IMR-90 (cell line): ENCODE data around the gene NWD2. TPM values are rescaled to one million over a fixed set of nuclear protein-coding genes. Genes with fewer than 3 reads are reported as not detected.

Experiments
- ATAC-seq: fragments of 200-7000 bp; cut with Tn5 transposase; 2 replicates; pipeline ENCODE4 v1.9.1; 2020; ENCODE audit warnings: low read depth, mild to moderate bottlenecking, moderate library complexity
- BruUV-seq: library from RNA; stranded (reverse); fragments of 400-500 nt; replicated peaks from 2 replicates; lab custom pipeline; 2021; lab: Mats Ljungman, UMichigan
- CTCF ChIA-PET: fragments of 300-600 bp; formaldehyde crosslinking; extraction: SDS; loops from one replicate; lab custom pipeline; 2021; ENCODE audit warnings: antibody characterized with exemption; lab: Yijun Ruan, JAX
- POLR2A ChIA-PET: fragments of 300-600 bp; sonication (Branson Sonifier 250); formaldehyde crosslinking; loops from one replicate; lab custom pipeline; 2022; ENCODE audit warnings: antibody characterized with exemption; ENCODE audit not compliant: unreplicated experiment; lab: Charles Lee
- DNase-seq: peaks from one replicate; pipeline ENCODE4 v3.0.0; 2013
- H2AFZ ChIP-seq: replicated peaks from 2 replicates; pipeline ENCODE3; 2013; ENCODE audit warnings: low read length, mild to moderate bottlenecking; ENCODE audit not compliant: poor library complexity
- H2AK5ac ChIP-seq: 2 replicates; pipeline ENCODE4 v1.6.1; 2013; ENCODE audit warnings: low read depth, low read length, inconsistent platforms
- H2AK9ac ChIP-seq: replicated peaks from 2 replicates; pipeline ENCODE3; 2013; ENCODE audit warnings: mild to moderate bottlenecking, low read depth, low read length, moderate library complexity; ENCODE audit not compliant: poor library complexity
- H2BK120ac ChIP-seq: 2 replicates; pipeline ENCODE4 v1.6.1; 2013; ENCODE audit warnings: low read depth, low read length, inconsistent platforms
- H2BK15ac ChIP-seq: 3 replicates; pipeline ENCODE4 v1.6.1; 2013; ENCODE audit warnings: low read depth, low read length, inconsistent platforms
- H2BK20ac ChIP-seq: 2 replicates; pipeline ENCODE4 v1.6.1; 2013; ENCODE audit warnings: low read depth, mild to moderate bottlenecking, inconsistent platforms, low read length, moderate library complexity
- H2BK5ac ChIP-seq: 2 replicates; pipeline ENCODE4 v1.6.1; 2013; ENCODE audit warnings: mild to moderate bottlenecking, low read depth, low read length, inconsistent platforms; ENCODE audit not compliant: poor library complexity, severe bottlenecking
- H3K14ac ChIP-seq: replicated peaks from 2 replicates; pipeline ENCODE4 v1.6.1; 2013; ENCODE audit warnings: low read depth, low read length, inconsistent platforms
- H3K18ac ChIP-seq: 2 replicates; pipeline ENCODE4 v1.6.1; 2013; ENCODE audit warnings: low read depth, low read length, control low read depth
- H3K23ac ChIP-seq: 2 replicates; pipeline ENCODE4 v1.6.1; 2013; ENCODE audit warnings: low read depth, low read length, inconsistent platforms
- H3K27ac ChIP-seq: 2 replicates; pipeline ENCODE4 v1.5.1; 2013; ENCODE audit warnings: mild to moderate bottlenecking, control low read depth, low read length; ENCODE audit not compliant: insufficient read depth
- H3K27me3 ChIP-seq: 2 replicates; pipeline ENCODE4 v1.6.1; 2013; ENCODE audit warnings: low read length; ENCODE audit not compliant: control insufficient read depth, insufficient read depth
- H3K36me3 ChIP-seq: 2 replicates; pipeline ENCODE4 v1.6.1; 2013; ENCODE audit warnings: low read length, mixed read lengths; ENCODE audit not compliant: control insufficient read depth, insufficient read depth
- H3K4ac ChIP-seq: 2 replicates; pipeline ENCODE4 v1.6.1; 2013; ENCODE audit warnings: low read depth, low read length, inconsistent platforms
- H3K4me1 ChIP-seq: 2 replicates; pipeline ENCODE4 v1.6.1; 2013; ENCODE audit warnings: low read length, mixed read lengths; ENCODE audit not compliant: control insufficient read depth, insufficient read depth
- H3K4me2 ChIP-seq: 2 replicates; pipeline ENCODE4 v1.6.1; 2013; ENCODE audit warnings: low read depth, mild to moderate bottlenecking, control low read depth, low read length, moderate library complexity
- H3K4me3 ChIP-seq: 2 replicates; pipeline ENCODE4 v1.5.1; 2013; ENCODE audit warnings: low read depth, mild to moderate bottlenecking, control low read depth, low read length, moderate library complexity; ENCODE audit not compliant: insufficient read depth
- H3K56ac ChIP-seq: 2 replicates; pipeline ENCODE4 v1.6.1; 2013; ENCODE audit warnings: low read length, inconsistent platforms; ENCODE audit not compliant: insufficient read depth; ENCODE audit errors: extremely low read depth
- H3K79me1 ChIP-seq, 2 experiments: 2 replicates each; pipeline ENCODE4 v1.6.1; 2013; ENCODE audit warnings: low read length in 2 of 2, inconsistent platforms in 1 of 2, low read depth in 1 of 2
- H3K9ac ChIP-seq: 2 replicates; pipeline ENCODE4 v1.6.1; 2013; ENCODE audit warnings: low read depth, low read length, control low read depth
- H3K9me1 ChIP-seq: 2 replicates; pipeline ENCODE4 v1.6.1; 2013; ENCODE audit warnings: low read length, inconsistent platforms; ENCODE audit not compliant: insufficient read depth
- H3K9me3 ChIP-seq: 2 replicates; pipeline ENCODE4 v1.6.1; 2013; ENCODE audit warnings: low read length; ENCODE audit not compliant: control insufficient read depth, insufficient read depth
- H4K20me1 ChIP-seq: 2 replicates; pipeline ENCODE4 v1.6.1; 2013; ENCODE audit warnings: low read length, inconsistent platforms; ENCODE audit not compliant: insufficient read depth
- H4K5ac ChIP-seq: 2 replicates; pipeline ENCODE4 v1.6.1; 2013; ENCODE audit warnings: mild to moderate bottlenecking, low read depth, low read length, control low read depth
- H4K8ac ChIP-seq, 2 experiments: 2 replicates each; pipeline ENCODE4 v1.6.1; 2013; ENCODE audit warnings: low read depth in 2 of 2, low read length in 2 of 2, control low read depth in 1 of 2, inconsistent platforms in 1 of 2
- H4K91ac ChIP-seq: 2 replicates; pipeline ENCODE4 v1.6.1; 2013; ENCODE audit warnings: low read depth, low read length, inconsistent platforms; ENCODE audit not compliant: insufficient read depth
- SMC3 ChIP-seq: fragments of 150-350 bp; IDR thresholded peaks from 2 replicates; pipeline ENCODE4 v1.6.1; 2016; ENCODE audit warnings: low read depth, mild to moderate bottlenecking, antibody characterized with exemption, low read length, moderate library complexity
- WGBS, 2 experiments: methylation state at CpG; one replicate each; pipeline versions ENCODE4 v1.1.5 to v1.1.7; 2013; ENCODE audit warnings: missing lambda C conversion rate in 2 of 2; ENCODE audit not compliant: insufficient read length in 1 of 2; ENCODE audit errors: extremely low coverage in 2 of 2; 5-methylcytosine and 5-hydroxymethylcytosine counted together
- dilution Hi-C: fragments of 300-500 bp; cut with HindIII; formaldehyde crosslinking; loops from one replicate; pipeline ENCODE4 v1.14.3; 2018; ENCODE audit warnings: low sequenced_read_pairs; ENCODE audit not compliant: unreplicated experiment
- in situ Hi-C: fragments of 300-500 bp; cut with MboI; formaldehyde crosslinking; loops from 3 replicates; pipeline ENCODE4 v1.14.3; 2019; ENCODE audit warnings: low sequenced_read_pairs, inconsistent platforms, mixed read lengths
- intact Hi-C: fragments of 100-400 bp; cut with micrococcal nuclease; formaldehyde crosslinking; loops from 2 replicates; pipeline ENCODE4 v1.10.0; 2022
- polyA plus RNA-seq, 3 experiments: library from polyadenylated mRNA; depleted of rRNA; stranded (reverse); fragments of >200 nt; gene quantifications; 2 replicates each; pipeline ENCODE4 v1.2.3, GENCODE V29; 2012; ENCODE audit warnings: low replicate concordance in 1 of 3
- total RNA-seq: library from RNA; depleted of rRNA; stranded (reverse); fragments of >200 nt; gene quantifications from 2 replicates; pipeline ENCODE4 v1.2.3, GENCODE V29; 2012

NWD2 gene
- total and polyA plus RNA-seq, 2 of the 4 experiments (the other 2 are of a cell fraction): not detected

GRCh38 chr4:37467223-37467622 lies 222.7 kb downstream of the NWD2 start:
- ChIA-PET POLR2A (no interaction called here), CTCF (no interaction called here)
- Histone ChIP-seq H2BK5ac (no peak overlapping the region), H3K9me1 (no peaks in the 10 kb centered on the region), H4K8ac (no peak overlapping the region), H3K27me3 (no peaks in the 10 kb centered on the region), H3K18ac (no peak overlapping the region), H2AFZ (no peak overlapping the region), H3K27ac (no peak overlapping the region), H4K91ac (no peak overlapping the region), H3K79me1 (no peaks in the 10 kb centered on the region), H2AK5ac (no peak overlapping the region), H3K23ac (no peak overlapping the region), H2BK120ac (no peak overlapping the region), H3K56ac (no peak overlapping the region), H3K4ac (no peak overlapping the region), H4K5ac (no peak overlapping the region), H2AK9ac (no peak overlapping the region), H3K36me3 (no peaks in the 10 kb centered on the region), H2BK20ac (no peak overlapping the region), H3K9ac (no peak overlapping the region), H3K9me3 (no peaks in the 10 kb centered on the region), H3K4me1 (no peaks in the 10 kb centered on the region), H4K20me1 (no peaks in the 10 kb centered on the region), H3K14ac (no peak overlapping the region), H3K4me3 (no peak overlapping the region), H3K4me2 (no peak overlapping the region), H2BK15ac (no peak overlapping the region)
- dilution Hi-C loops: no loop called here
- no peak for DNase-seq
- intact Hi-C loops: no loop called here
- ATAC-seq: no peak
- TF ChIP-seq SMC3: no peak
- no CpG with 5 or more reads among the region's 3 CpGs for WGBS, 2 experiments
- in situ Hi-C loops: no loop called here
- no TSS peak for BruUV-seq
